Hepatocyte (in vitro differentiated cells): ENCODE measurements around the gene DIAPH3.

ENCODE experiments used
- EZH2 ChIP-seq: fragments of 200-600 bp; sonication (generic); IDR thresholded peaks from 2 replicates; pipeline ENCODE4 v1.6.1; 2016; ENCODE audit warnings: antibody characterized with exemption, mild to moderate bottlenecking, borderline replicate concordance
- TF ChIP-seq, protein P1 (sequence below): fragments of 200-600 bp; sonication (generic); IDR thresholded peaks from 2 replicates; pipeline ENCODE4 v1.5.1; 2016; ENCODE audit warnings: antibody characterized with exemption, mild to moderate bottlenecking; ENCODE audit not compliant: poor library complexity

DNA sequence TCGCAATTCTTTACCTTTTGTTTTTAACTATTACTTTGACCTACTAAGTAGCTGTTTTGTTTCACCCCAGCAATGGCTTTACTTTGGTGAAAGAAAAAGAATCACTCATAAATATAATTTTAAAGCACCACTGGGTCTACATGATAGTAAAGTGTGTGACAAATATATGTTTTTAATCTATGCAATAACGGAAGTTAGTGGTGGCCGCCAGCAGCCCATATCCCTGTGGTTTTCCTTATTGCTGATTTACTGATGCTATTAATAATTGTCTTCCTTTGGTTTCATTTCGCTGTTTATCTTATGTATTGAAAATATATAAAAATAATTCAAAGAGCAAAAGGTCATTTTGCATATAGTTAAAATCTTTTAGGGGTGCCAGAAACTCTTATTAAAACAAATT is 491.3 kb downstream of the DIAPH3 start:
- TF ChIP-seq, protein P1, sequence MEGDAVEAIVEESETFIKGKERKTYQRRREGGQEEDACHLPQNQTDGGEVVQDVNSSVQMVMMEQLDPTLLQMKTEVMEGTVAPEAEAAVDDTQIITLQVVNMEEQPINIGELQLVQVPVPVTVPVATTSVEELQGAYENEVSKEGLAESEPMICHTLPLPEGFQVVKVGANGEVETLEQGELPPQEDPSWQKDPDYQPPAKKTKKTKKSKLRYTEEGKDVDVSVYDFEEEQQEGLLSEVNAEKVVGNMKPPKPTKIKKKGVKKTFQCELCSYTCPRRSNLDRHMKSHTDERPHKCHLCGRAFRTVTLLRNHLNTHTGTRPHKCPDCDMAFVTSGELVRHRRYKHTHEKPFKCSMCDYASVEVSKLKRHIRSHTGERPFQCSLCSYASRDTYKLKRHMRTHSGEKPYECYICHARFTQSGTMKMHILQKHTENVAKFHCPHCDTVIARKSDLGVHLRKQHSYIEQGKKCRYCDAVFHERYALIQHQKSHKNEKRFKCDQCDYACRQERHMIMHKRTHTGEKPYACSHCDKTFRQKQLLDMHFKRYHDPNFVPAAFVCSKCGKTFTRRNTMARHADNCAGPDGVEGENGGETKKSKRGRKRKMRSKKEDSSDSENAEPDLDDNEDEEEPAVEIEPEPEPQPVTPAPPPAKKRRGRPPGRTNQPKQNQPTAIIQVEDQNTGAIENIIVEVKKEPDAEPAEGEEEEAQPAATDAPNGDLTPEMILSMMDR: no peak
- TF ChIP-seq EZH2: no peak
